Neural cell (in vitro differentiated cells): Measurements from ENCODE around the gene CUEDC1. TPM values are rescaled to one million over a fixed set of nuclear protein-coding genes. Genes with fewer than 3 reads are reported as not detected.

Experiments
- H2AFZ ChIP-seq: fragments of 200-600, 300-800 bp; sonication (generic), shearing (Covaris generic); 2 replicates; pipeline ENCODE4 v1.6.0; 2014; ENCODE audit warnings: low read depth, mild to moderate bottlenecking, antibody characterized with exemption, low read length, moderate library complexity
- H3F3A ChIP-seq: fragments of 200-600 bp; shearing (Covaris generic); 2 replicates; pipeline ENCODE4 v1.6.1; 2016; ENCODE audit warnings: mild to moderate bottlenecking, moderate library complexity, mixed read lengths, antibody characterized with exemption, low read length; ENCODE audit not compliant: insufficient read depth, poor library complexity, severe bottlenecking
- H3K27ac ChIP-seq: fragments of 200-600, 300-800 bp; sonication (generic), shearing (Covaris generic); 2 replicates; pipeline ENCODE4 v1.5.1; 2014; ENCODE audit warnings: mild to moderate bottlenecking, low read length, moderate library complexity
- H3K27me3 ChIP-seq: fragments of 300-800, 200-600 bp; sonication (generic), shearing (Covaris generic); 2 replicates; pipeline ENCODE4 v1.6.0; 2014; ENCODE audit warnings: mild to moderate bottlenecking, low read depth, low read length, moderate library complexity; ENCODE audit not compliant: insufficient read depth
- H3K36me3 ChIP-seq: fragments of 300-800, 200-600 bp; sonication (generic), shearing (Covaris generic); 2 replicates; pipeline ENCODE4 v1.5.1; 2014; ENCODE audit warnings: mild to moderate bottlenecking, antibody characterized with exemption, low read length, moderate library complexity; ENCODE audit not compliant: insufficient read depth
- H3K4me2 ChIP-seq: fragments of 300-800, 200-600 bp; sonication (generic), shearing (Covaris generic); 2 replicates; pipeline ENCODE4 v1.6.0; 2014; ENCODE audit warnings: mild to moderate bottlenecking, low read length
- H3K4me3 ChIP-seq: fragments of 300-800, 200-600 bp; sonication (generic), shearing (Covaris generic); 2 replicates; pipeline ENCODE4 v1.5.1; 2014; ENCODE audit warnings: mild to moderate bottlenecking, low read length, moderate library complexity
- H3K79me2 ChIP-seq: fragments of 200-600 bp; shearing (Covaris generic); replicated peaks from 2 replicates; pipeline ENCODE4 v1.6.0; 2014; ENCODE audit warnings: mild to moderate bottlenecking, low read length, moderate library complexity; ENCODE audit not compliant: insufficient read depth
- H3K9ac ChIP-seq: fragments of 300-800, 200-600 bp; sonication (generic), shearing (Covaris generic); 2 replicates; pipeline ENCODE4 v1.6.1; 2016; ENCODE audit warnings: mild to moderate bottlenecking, low read length, mixed read lengths
- H3K9me2 ChIP-seq: fragments of 200-600 bp; shearing (Covaris generic); 2 replicates; pipeline ENCODE4 v1.6.1; 2016; ENCODE audit warnings: mild to moderate bottlenecking, low read length, mixed read lengths; ENCODE audit not compliant: insufficient read depth
- H3K9me3 ChIP-seq: fragments of 200-600, 300-800 bp; sonication (generic), shearing (Covaris generic); 2 replicates; pipeline ENCODE4 v1.6.1; 2016; ENCODE audit warnings: mild to moderate bottlenecking, mixed run types, low read length, moderate library complexity, mixed read lengths
- H4K20me1 ChIP-seq: fragments of 200-600 bp; shearing (Covaris generic); 2 replicates; pipeline ENCODE4 v1.6.1; 2016; ENCODE audit warnings: mild to moderate bottlenecking, mixed run types; ENCODE audit not compliant: insufficient read depth
- CTCF ChIP-seq: fragments of 450-650 bp; IDR thresholded peaks from 2 replicates; pipeline ENCODE4 v1.5.1; 2014; ENCODE audit warnings: antibody characterized with exemption, mild to moderate bottlenecking, moderate library complexity; ENCODE audit not compliant: poor library complexity, severe bottlenecking
- EP300 ChIP-seq: fragments of 450-650 bp; conservative IDR thresholded peaks from 2 replicates; pipeline ENCODE4 v1.6.1; 2014; ENCODE audit warnings: antibody characterized with exemption, mild to moderate bottlenecking, moderate library complexity; ENCODE audit not compliant: poor library complexity, severe bottlenecking
- EZH2 ChIP-seq: fragments of 200-600, 300-800 bp; shearing (Covaris generic), sonication (generic); IDR thresholded peaks from 2 replicates; pipeline ENCODE4 v1.6.1; 2014; ENCODE audit warnings: antibody characterized with exemption, low read length, borderline replicate concordance, mild to moderate bottlenecking; ENCODE audit not compliant: insufficient read depth, poor library complexity, severe bottlenecking
- MXI1 ChIP-seq: fragments of 450-650 bp; conservative IDR thresholded peaks from 2 replicates; pipeline ENCODE4 v1.6.1; 2014; ENCODE audit warnings: antibody characterized with exemption, mild to moderate bottlenecking; ENCODE audit not compliant: poor library complexity, severe bottlenecking
- POLR2AphosphoS5 ChIP-seq: IDR thresholded peaks from 2 replicates; pipeline ENCODE4 v1.6.1; 2012
- RAD21 ChIP-seq: fragments of 450-650 bp; conservative IDR thresholded peaks from 2 replicates; pipeline ENCODE4 v1.6.1; 2014; ENCODE audit warnings: antibody characterized with exemption, mild to moderate bottlenecking, moderate library complexity
- REST ChIP-seq: IDR thresholded peaks from 2 replicates; pipeline ENCODE4 v1.6.1; 2012; ENCODE audit warnings: borderline replicate concordance
- SMC3 ChIP-seq: fragments of 450-650 bp; conservative IDR thresholded peaks from 2 replicates; pipeline ENCODE4 v1.6.1; 2014; ENCODE audit warnings: antibody characterized with exemption, mild to moderate bottlenecking, moderate library complexity; ENCODE audit not compliant: poor library complexity
- TAF1 ChIP-seq: IDR thresholded peaks from 2 replicates; pipeline ENCODE4 v1.6.1; 2012; ENCODE audit warnings: low read depth
- polyA plus RNA-seq: library from polyadenylated mRNA; depleted of rRNA; stranded (reverse); fragments of >200 nt; gene quantifications from 2 replicates; pipeline ENCODE4 v1.2.3, GENCODE V29; 2014

Gene CUEDC1
- polyA plus RNA-seq, 1 donor from 2014 or later, result 27.0 TPM

GRCh38 chr17:57985675-57985974 is 30.4 kb upstream of the CUEDC1 start:
- Histone ChIP-seq H3K27me3 (no peaks in the 10 kb centered on the region), H3K4me3 (peak overlapping the region; percentile 91), H3K27ac (no peak overlapping the region), H3K9me3 (no peaks in the 10 kb centered on the region), H3K9me2 (no peaks in the 10 kb centered on the region), H3K9ac (peak overlapping the region; percentile 13), H3K4me2 (peak overlapping the region; percentile 83), H4K20me1 (peaks cover 21% of the 10 kb centered on the region), H3K36me3 (no peaks in the 10 kb centered on the region), H3K79me2 (peaks cover 68% of the 10 kb centered on the region), H2AFZ (no peak overlapping the region), H3F3A (peaks cover 5% of the 10 kb centered on the region)
- TF ChIP-seq MXI1 (no peak), TAF1 (no peak), CTCF (no peak), POLR2AphosphoS5 (no peak), EP300 (no peak), RAD21 (no peak), REST (no peak), SMC3 (no peak), EZH2 (no peak)

- Histone ChIP-seq H3K4me2 (peak overlapping the region; percentile 83), H3K79me2 (peaks cover 73% of the 10 kb centered on the region)
Observed at GRCh38 chr17:57984936-57985674, 29.9 kb upstream of the CUEDC1 start.

More at GRCh38 chr17:57984936-57985674, 29.9 kb upstream of the CUEDC1 start:
- Histone ChIP-seq H3F3A (peaks cover 5% of the 10 kb centered on the region), H3K9ac (peak overlapping the region; percentile 13), H3K36me3 (no peaks in the 10 kb centered on the region), H3K9me3 (no peaks in the 10 kb centered on the region), H3K27ac (no peak overlapping the region), H4K20me1 (peaks cover 21% of the 10 kb centered on the region), H3K4me3 (peak overlapping the region; percentile 91), H2AFZ (no peak overlapping the region), H3K27me3 (no peaks in the 10 kb centered on the region), H3K9me2 (no peaks in the 10 kb centered on the region)
- TF ChIP-seq RAD21, result peak; percentile 23
- no peak for TF ChIP-seq POLR2AphosphoS5
- peak; percentile 22 for TF ChIP-seq SMC3
